WTC11 (cell line): ENCODE data around the gene EN2. TPM values are rescaled to one million over a fixed set of nuclear protein-coding genes. Genes with fewer than 3 reads are reported as not detected.

ENCODE experiments used
- ATAC-seq: fragments of 200-7000 bp; cut with Tn5 transposase; 2 replicates; pipeline ENCODE4 v1.10.0; 2021; ENCODE audit warnings: mild to moderate bottlenecking, moderate library complexity
- CTCF ChIA-PET: fragments of 300-600 bp; sonication (Branson Sonifier 250); formaldehyde crosslinking; loops from one replicate; lab custom pipeline; 2021; ENCODE audit warnings: antibody characterized with exemption; lab: Charles Lee
- POLR2A ChIA-PET: fragments of 350-600 bp; sonication (Branson Sonifier 250); formaldehyde crosslinking; loops from one replicate; lab custom pipeline; 2021; ENCODE audit warnings: antibody characterized with exemption; lab: Charles Lee
- DNase-seq: peaks from one replicate; pipeline ENCODE4 v3.0.0; 2021; ENCODE audit warnings: low spot score
- H3K27ac Mint-ChIP-seq: 2 replicates; pipeline ENCODE4 v1.8.0; 2021; ENCODE audit warnings: mixed read lengths
- H3K27me3 Mint-ChIP-seq: 2 replicates; pipeline ENCODE4 v1.8.0; 2021; ENCODE audit warnings: low read depth, mild to moderate bottlenecking, moderate library complexity, mixed read lengths
- H3K36me3 Mint-ChIP-seq: 2 replicates; pipeline ENCODE4 v1.8.0; 2021; ENCODE audit warnings: mixed read lengths
- H3K4me1 Mint-ChIP-seq: 2 replicates; pipeline ENCODE4 v1.8.0; 2022; ENCODE audit warnings: mixed read lengths
- H3K4me3 Mint-ChIP-seq: 2 replicates; pipeline ENCODE4 v1.8.0; 2021; ENCODE audit warnings: mild to moderate bottlenecking, moderate library complexity, mixed read lengths
- H3K9me3 Mint-ChIP-seq: 2 replicates; pipeline ENCODE4 v1.8.0; 2021; ENCODE audit warnings: mixed read lengths
- CBFB ChIP-seq: sonication (generic); formaldehyde crosslinking; IDR thresholded peaks from 2 replicates; pipeline ENCODE4 v1.8.1; 2022; ENCODE audit warnings: mild to moderate bottlenecking, low read depth, missing genetic modification reagents
- FOXP1 ChIP-seq: sonication (generic); formaldehyde crosslinking; IDR thresholded peaks from 2 replicates; pipeline ENCODE4 v1.8.0; 2022; ENCODE audit warnings: missing genetic modification reagents, mild to moderate bottlenecking, moderate library complexity, borderline replicate concordance
- GRHL2 ChIP-seq: fragments of 250-450 bp; sonication (Bioruptor Pico); IDR thresholded peaks from 2 replicates; pipeline ENCODE4 v1.8.0; 2022; ENCODE audit warnings: mild to moderate bottlenecking, moderate library complexity; ENCODE audit not compliant: insufficient replicate concordance, severe bottlenecking
- GTF2I ChIP-seq: fragments of 250-450 bp; sonication (Bioruptor Pico); conservative IDR thresholded peaks from 2 replicates; pipeline ENCODE4 v1.4.0; 2021; ENCODE audit warnings: mild to moderate bottlenecking
- IRF2 ChIP-seq: sonication (generic); formaldehyde crosslinking; IDR thresholded peaks from 2 replicates; pipeline ENCODE4 v1.8.0; 2022; ENCODE audit warnings: low read depth, missing genetic modification reagents, borderline replicate concordance
- JAZF1 ChIP-seq: fragments of 250-450 bp; sonication (Bioruptor Pico); IDR thresholded peaks from 2 replicates; pipeline ENCODE4 v1.9.0; 2021; ENCODE audit warnings: moderate library complexity, mild to moderate bottlenecking, inconsistent platforms
- KAT7 ChIP-seq: sonication (generic); formaldehyde crosslinking; IDR thresholded peaks from 2 replicates; pipeline ENCODE4 v1.8.1; 2023; ENCODE audit warnings: missing genetic modification reagents, mild to moderate bottlenecking, borderline replicate concordance
- NR3C1 ChIP-seq: sonication (generic); formaldehyde crosslinking; conservative IDR thresholded peaks from 2 replicates; pipeline ENCODE4 v1.8.1; 2023; ENCODE audit warnings: low read depth, mild to moderate bottlenecking, missing genetic modification reagents
- OVOL2 ChIP-seq: fragments of 250-450 bp; sonication (Bioruptor Pico); IDR thresholded peaks from 2 replicates; pipeline ENCODE4 v1.9.0; 2021; ENCODE audit warnings: mild to moderate bottlenecking, borderline replicate concordance
- PRRX2 ChIP-seq: fragments of 250-450 bp; sonication (Bioruptor Pico); IDR thresholded peaks from 2 replicates; pipeline ENCODE4 v1.8.0; 2021; ENCODE audit warnings: mild to moderate bottlenecking
- SMAD4 ChIP-seq: sonication (generic); formaldehyde crosslinking; IDR thresholded peaks from 2 replicates; pipeline ENCODE4 v1.8.0; 2022; ENCODE audit warnings: mild to moderate bottlenecking, missing genetic modification reagents
- SOX15 ChIP-seq: fragments of 250-450 bp; sonication (Bioruptor Pico); IDR thresholded peaks from 2 replicates; pipeline ENCODE4 v1.9.0; 2021; ENCODE audit warnings: mild to moderate bottlenecking
- SP1 ChIP-seq: sonication (generic); formaldehyde crosslinking; conservative IDR thresholded peaks from 2 replicates; pipeline ENCODE4 v1.8.1; 2022; ENCODE audit warnings: missing genetic modification reagents
- TEAD4 ChIP-seq: sonication (generic); formaldehyde crosslinking; IDR thresholded peaks from 2 replicates; pipeline ENCODE4 v1.8.0; 2022; ENCODE audit warnings: mild to moderate bottlenecking, missing genetic modification reagents
- TP53 ChIP-seq: sonication (generic); formaldehyde crosslinking; IDR thresholded peaks from 2 replicates; pipeline ENCODE4 v1.8.1; 2023; ENCODE audit warnings: mild to moderate bottlenecking, missing genetic modification reagents
- ZBTB21 ChIP-seq: sonication (generic); formaldehyde crosslinking; IDR thresholded peaks from 2 replicates; pipeline ENCODE4 v1.8.1; 2023; ENCODE audit warnings: mild to moderate bottlenecking, missing genetic modification reagents, borderline replicate concordance
- ZNF263 ChIP-seq: sonication (generic); formaldehyde crosslinking; IDR thresholded peaks from 2 replicates; pipeline ENCODE4 v1.8.1; 2022; ENCODE audit warnings: low read depth, mild to moderate bottlenecking, moderate library complexity, missing genetic modification reagents
- ZNF396 ChIP-seq: fragments of 250-450 bp; sonication (Bioruptor Pico); IDR thresholded peaks from 2 replicates; pipeline ENCODE4 v1.8.0; 2021; ENCODE audit warnings: mild to moderate bottlenecking, moderate library complexity, borderline replicate concordance
- total RNA-seq: library from RNA; stranded (reverse); gene quantifications from 3 replicates; pipeline ENCODE4 v1.2.3, GENCODE V29; 2021
- TF ChIP-seq, protein P1 (sequence below): sonication (generic); formaldehyde crosslinking; IDR thresholded peaks from 2 replicates; pipeline ENCODE4 v1.8.0; 2022; ENCODE audit warnings: mild to moderate bottlenecking, missing genetic modification reagents
- TF ChIP-seq, protein P2 (sequence below): sonication (generic); formaldehyde crosslinking; conservative IDR thresholded peaks from 2 replicates; pipeline ENCODE4 v1.8.1; 2023; ENCODE audit warnings: mild to moderate bottlenecking, low read depth, missing genetic modification reagents, moderate library complexity
- TF ChIP-seq, protein P3 (sequence below): sonication (generic); formaldehyde crosslinking; conservative IDR thresholded peaks from 2 replicates; pipeline ENCODE4 v1.8.1; 2022; ENCODE audit warnings: mild to moderate bottlenecking, missing genetic modification reagents
- TF ChIP-seq, protein P4 (sequence below): sonication (generic); formaldehyde crosslinking; IDR thresholded peaks from 2 replicates; pipeline ENCODE4 v1.8.1; 2022; ENCODE audit warnings: missing genetic modification reagents, borderline replicate concordance
- TF ChIP-seq, protein P5 (sequence below): sonication (generic); formaldehyde crosslinking; IDR thresholded peaks from 2 replicates; pipeline ENCODE4 v1.8.1; 2023; ENCODE audit warnings: mild to moderate bottlenecking, missing genetic modification reagents, moderate library complexity

Gene EN2
- total RNA-seq, 1 experiment from 2014 or later, result not detected

DNA sequence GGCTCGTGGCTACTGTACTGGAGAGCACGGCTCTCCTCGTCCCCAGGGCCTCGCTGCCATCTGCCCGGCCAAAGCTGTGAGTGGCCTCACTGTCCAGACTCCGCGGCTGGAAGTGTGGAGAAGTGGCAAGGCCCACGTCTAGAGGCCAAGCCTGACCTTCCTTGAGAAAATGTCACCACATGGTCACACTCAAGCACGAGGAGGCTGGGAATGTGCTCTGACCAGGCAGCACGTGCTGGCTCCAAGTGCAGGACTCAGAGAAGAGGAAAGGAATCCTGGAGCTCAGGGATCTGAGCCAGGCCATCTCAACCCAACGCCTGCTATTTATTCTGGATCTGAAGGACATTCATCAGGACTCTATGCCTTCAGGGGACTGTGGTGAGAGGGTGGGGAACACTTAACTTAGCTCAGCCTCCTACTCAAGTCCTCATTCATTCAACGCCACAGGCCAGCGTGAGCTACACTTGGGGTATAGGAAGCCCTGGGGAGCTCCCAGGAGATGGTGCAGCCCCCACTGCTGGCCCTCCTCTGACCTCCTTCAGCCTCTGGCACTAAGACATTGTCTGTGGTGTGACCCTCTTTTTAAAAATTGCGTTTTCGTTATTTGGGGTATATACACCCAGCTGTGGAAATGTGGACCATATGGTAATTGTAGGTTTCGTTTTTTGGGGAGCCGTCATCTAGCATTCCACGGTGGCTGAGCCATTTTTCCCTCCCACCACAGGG is 29.0 kb downstream of the EN2 start:
- Mint-ChIP-seq H3K27ac (no peak overlapping the region), H3K9me3 (peaks cover 5% of the 10 kb centered on the region), H3K4me1 (peaks cover 47% of the 10 kb centered on the region), H3K36me3 (peaks cover 5% of the 10 kb centered on the region; the same call in 1 of the 2 replicates), H3K27me3 (peaks cover 92% of the 10 kb centered on the region), H3K4me3 (no peak overlapping the region)
- TF ChIP-seq ZNF263 (no peak), GRHL2 (CRISPR knock-in tag) (no peak), GTF2I (CRISPR knock-in tag) (no peak), SMAD4 (CRISPR knock-in tag) (no peak), IRF2 (CRISPR knock-in tag) (no peak), TP53 (no peak), CBFB (CRISPR knock-in tag) (no peak), PRRX2 (CRISPR knock-in tag) (no peak), ZBTB21 (CRISPR knock-in tag) (no peak), TEAD4 (no peak), OVOL2 (CRISPR knock-in tag) (no peak), ZNF396 (CRISPR knock-in tag) (no peak)
- TF ChIP-seq, protein P1, sequence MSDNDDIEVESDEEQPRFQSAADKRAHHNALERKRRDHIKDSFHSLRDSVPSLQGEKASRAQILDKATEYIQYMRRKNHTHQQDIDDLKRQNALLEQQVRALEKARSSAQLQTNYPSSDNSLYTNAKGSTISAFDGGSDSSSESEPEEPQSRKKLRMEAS, result no peak
- TF ChIP-seq, protein P2, sequence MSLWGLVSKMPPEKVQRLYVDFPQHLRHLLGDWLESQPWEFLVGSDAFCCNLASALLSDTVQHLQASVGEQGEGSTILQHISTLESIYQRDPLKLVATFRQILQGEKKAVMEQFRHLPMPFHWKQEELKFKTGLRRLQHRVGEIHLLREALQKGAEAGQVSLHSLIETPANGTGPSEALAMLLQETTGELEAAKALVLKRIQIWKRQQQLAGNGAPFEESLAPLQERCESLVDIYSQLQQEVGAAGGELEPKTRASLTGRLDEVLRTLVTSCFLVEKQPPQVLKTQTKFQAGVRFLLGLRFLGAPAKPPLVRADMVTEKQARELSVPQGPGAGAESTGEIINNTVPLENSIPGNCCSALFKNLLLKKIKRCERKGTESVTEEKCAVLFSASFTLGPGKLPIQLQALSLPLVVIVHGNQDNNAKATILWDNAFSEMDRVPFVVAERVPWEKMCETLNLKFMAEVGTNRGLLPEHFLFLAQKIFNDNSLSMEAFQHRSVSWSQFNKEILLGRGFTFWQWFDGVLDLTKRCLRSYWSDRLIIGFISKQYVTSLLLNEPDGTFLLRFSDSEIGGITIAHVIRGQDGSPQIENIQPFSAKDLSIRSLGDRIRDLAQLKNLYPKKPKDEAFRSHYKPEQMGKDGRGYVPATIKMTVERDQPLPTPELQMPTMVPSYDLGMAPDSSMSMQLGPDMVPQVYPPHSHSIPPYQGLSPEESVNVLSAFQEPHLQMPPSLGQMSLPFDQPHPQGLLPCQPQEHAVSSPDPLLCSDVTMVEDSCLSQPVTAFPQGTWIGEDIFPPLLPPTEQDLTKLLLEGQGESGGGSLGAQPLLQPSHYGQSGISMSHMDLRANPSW (CRISPR knock-in tag), result no peak
- ChIA-PET CTCF (interaction anchor here (1.0 kb wide), 1 partner anchor 112 kb away, joined by 3 read pairs; no protein-coding TSS in a partner anchor), POLR2A (no interaction called here)
- ATAC-seq, result no peak
- no peak for DNase-seq

DNA sequence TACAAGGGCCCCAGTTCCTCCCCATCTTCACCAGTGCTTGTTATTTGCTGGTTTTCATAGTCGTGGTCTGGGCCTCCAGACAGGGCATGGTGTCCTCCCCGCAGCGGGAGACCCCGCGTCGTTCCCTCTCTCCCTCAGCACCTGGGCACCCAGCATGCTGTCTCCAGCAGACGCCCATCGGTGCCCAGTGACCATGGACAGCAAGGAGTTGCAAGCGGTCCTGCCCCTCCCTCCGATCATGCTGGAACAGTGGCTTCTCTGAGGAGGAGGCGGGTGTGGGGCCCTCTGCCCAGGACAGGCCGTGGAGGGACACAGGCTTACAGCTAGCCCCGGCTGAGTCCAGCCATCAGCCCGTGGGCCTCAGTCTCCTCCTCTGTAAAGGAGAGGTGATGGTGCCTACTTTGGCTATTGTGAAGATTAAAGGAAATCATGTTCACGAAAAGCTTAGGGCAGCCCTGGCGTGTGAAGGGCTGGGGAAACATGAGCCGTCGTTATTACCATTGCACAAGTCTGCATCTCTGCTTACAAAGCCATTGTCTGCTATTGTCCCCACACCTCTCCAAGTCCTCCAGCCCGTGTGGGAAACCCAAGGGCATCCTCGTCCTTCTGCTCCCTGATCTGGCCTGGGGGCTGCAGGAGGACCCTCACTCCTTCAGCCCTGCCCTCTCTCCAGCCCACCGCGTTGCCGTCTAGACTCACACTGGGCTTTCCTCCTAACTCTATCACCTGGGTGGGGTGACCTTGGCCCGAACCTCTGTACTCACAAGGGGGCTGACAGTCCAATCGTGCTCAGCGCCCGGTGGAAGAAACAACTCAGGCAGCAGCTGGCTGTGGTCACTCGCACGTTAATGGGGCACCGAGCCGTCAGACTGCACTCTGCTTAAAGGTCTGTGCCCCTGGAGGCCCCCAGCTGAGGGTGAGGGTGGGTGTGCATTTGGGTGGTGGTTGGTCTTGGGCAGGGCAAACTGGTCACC is 29.9 kb downstream of the EN2 start:
- H3K36me3 Mint-ChIP-seq, result no peaks in the 10 kb centered on the region
- ChIA-PET CTCF (interaction anchor here (1.0 kb wide), 1 partner anchor 111 kb away, joined by 3 read pairs; no protein-coding TSS in a partner anchor), POLR2A (interaction anchor here (1.3 kb wide), 1 partner anchor 11 kb away, joined by 3 read pairs; no protein-coding TSS in a partner anchor)
- TF ChIP-seq SOX15 (CRISPR knock-in tag) (no peak), FOXP1 (CRISPR knock-in tag) (no peak), KAT7 (CRISPR knock-in tag) (no peak), SP1 (CRISPR knock-in tag) (no peak), SMAD4 (CRISPR knock-in tag) (no peak), JAZF1 (no peak), NR3C1 (CRISPR knock-in tag) (no peak), ZNF396 (CRISPR knock-in tag) (no peak)
- TF ChIP-seq, protein P3, sequence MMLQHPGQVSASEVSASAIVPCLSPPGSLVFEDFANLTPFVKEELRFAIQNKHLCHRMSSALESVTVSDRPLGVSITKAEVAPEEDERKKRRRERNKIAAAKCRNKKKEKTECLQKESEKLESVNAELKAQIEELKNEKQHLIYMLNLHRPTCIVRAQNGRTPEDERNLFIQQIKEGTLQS (CRISPR knock-in tag), result no peak
- TF ChIP-seq, protein P4, sequence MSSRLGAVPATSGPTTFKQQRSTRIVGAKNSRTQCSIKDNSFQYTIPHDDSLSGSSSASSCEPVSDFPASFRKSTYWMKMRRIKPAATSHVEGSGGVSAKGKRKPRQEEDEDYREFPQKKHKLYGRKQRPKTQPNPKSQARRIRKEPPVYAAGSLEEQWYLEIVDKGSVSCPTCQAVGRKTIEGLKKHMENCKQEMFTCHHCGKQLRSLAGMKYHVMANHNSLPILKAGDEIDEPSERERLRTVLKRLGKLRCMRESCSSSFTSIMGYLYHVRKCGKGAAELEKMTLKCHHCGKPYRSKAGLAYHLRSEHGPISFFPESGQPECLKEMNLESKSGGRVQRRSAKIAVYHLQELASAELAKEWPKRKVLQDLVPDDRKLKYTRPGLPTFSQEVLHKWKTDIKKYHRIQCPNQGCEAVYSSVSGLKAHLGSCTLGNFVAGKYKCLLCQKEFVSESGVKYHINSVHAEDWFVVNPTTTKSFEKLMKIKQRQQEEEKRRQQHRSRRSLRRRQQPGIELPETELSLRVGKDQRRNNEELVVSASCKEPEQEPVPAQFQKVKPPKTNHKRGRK (CRISPR knock-in tag), result no peak
- TF ChIP-seq, protein P5, sequence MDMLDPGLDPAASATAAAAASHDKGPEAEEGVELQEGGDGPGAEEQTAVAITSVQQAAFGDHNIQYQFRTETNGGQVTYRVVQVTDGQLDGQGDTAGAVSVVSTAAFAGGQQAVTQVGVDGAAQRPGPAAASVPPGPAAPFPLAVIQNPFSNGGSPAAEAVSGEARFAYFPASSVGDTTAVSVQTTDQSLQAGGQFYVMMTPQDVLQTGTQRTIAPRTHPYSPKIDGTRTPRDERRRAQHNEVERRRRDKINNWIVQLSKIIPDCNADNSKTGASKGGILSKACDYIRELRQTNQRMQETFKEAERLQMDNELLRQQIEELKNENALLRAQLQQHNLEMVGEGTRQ (CRISPR knock-in tag), result no peak
- peaks cover 92% of the 10 kb centered on the region for H3K27me3 Mint-ChIP-seq
- DNase-seq (no peak), ATAC-seq (no peak)
- no peak overlapping the region for H3K4me3 Mint-ChIP-seq
- peaks cover 46% of the 10 kb centered on the region for H3K4me1 Mint-ChIP-seq
- no peaks in the 10 kb centered on the region for H3K9me3 Mint-ChIP-seq
- H3K27ac Mint-ChIP-seq, result no peak overlapping the region
